ENCODE results near the gene USP47.

Gene USP47

GRCh38 chr11:11806074-11806473 is 35.7 kb upstream of the USP47 start:
- Histone ChIP-seq H3K4me2 (ENCODE audit: low read length) (no peak overlapping the region), H3K79me2 (no peaks in the 10 kb centered on the region), H2AFZ (no peak overlapping the region), H3K9me3 (ENCODE audit: control insufficient read depth, low read length) (no peaks in the 10 kb centered on the region), H3K36me3 (ENCODE audit: control insufficient read depth, insufficient read depth, low read length) (no peaks in the 10 kb centered on the region), H3K9ac (no peak overlapping the region), H3K4me1 (no peaks in the 10 kb centered on the region), H3K4me3 (ENCODE audit: low read depth, low read length) (no peak overlapping the region), H3K27me3 (ENCODE audit: control insufficient read depth, insufficient read depth, low read length) (no peaks in the 10 kb centered on the region), H3K27ac (no peak overlapping the region)
- TF ChIP-seq, protein P1, sequence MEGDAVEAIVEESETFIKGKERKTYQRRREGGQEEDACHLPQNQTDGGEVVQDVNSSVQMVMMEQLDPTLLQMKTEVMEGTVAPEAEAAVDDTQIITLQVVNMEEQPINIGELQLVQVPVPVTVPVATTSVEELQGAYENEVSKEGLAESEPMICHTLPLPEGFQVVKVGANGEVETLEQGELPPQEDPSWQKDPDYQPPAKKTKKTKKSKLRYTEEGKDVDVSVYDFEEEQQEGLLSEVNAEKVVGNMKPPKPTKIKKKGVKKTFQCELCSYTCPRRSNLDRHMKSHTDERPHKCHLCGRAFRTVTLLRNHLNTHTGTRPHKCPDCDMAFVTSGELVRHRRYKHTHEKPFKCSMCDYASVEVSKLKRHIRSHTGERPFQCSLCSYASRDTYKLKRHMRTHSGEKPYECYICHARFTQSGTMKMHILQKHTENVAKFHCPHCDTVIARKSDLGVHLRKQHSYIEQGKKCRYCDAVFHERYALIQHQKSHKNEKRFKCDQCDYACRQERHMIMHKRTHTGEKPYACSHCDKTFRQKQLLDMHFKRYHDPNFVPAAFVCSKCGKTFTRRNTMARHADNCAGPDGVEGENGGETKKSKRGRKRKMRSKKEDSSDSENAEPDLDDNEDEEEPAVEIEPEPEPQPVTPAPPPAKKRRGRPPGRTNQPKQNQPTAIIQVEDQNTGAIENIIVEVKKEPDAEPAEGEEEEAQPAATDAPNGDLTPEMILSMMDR (IDR thresholded peaks at IDR 0.05) = no peak

DNA sequence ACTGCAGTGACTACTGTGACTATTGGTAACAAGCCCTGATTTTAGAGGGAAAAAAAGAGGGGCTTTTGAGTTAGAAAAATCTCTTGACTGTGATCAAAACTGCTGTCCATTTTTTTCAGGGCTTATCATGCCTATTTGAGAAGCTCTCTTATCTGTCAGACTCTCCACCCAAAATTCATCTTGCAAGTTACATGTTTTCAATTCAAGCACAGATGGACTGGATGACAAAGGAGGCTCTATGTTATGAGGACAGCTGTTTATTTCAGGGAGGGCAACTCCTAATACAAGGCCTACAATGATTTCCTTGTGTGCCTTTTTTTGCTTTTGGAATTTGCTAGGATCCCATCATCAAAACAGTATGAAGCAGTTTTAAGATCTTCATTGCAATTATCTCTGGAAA is 35.2 kb upstream of the USP47 start:
- Histone ChIP-seq H3K36me3 (ENCODE audit: control insufficient read depth, insufficient read depth, low read length) (no peaks in the 10 kb centered on the region), H3K4me2 (ENCODE audit: low read length) (no peak overlapping the region), H3K4me3 (ENCODE audit: low read depth, low read length) (no peak overlapping the region), H3K27ac (no peak overlapping the region), H3K9ac (no peak overlapping the region), H2AFZ (no peak overlapping the region), H3K79me2 (no peaks in the 10 kb centered on the region), H3K4me1 (no peaks in the 10 kb centered on the region), H3K9me3 (ENCODE audit: control insufficient read depth, low read length) (no peaks in the 10 kb centered on the region), H3K27me3 (ENCODE audit: control insufficient read depth, insufficient read depth, low read length) (no peaks in the 10 kb centered on the region)
- TF ChIP-seq, protein P1 (IDR thresholded peaks at IDR 0.05) = no peak

- Histone ChIP-seq H3K9ac (no peak overlapping the region), H3K36me3 (ENCODE audit: control insufficient read depth, insufficient read depth, low read length) (no peaks in the 10 kb centered on the region), H3K4me1 (no peaks in the 10 kb centered on the region), H3K27ac (no peak overlapping the region), H3K79me2 (no peaks in the 10 kb centered on the region), H3K9me3 (ENCODE audit: control insufficient read depth, low read length) (no peaks in the 10 kb centered on the region), H3K4me3 (ENCODE audit: low read depth, low read length) (no peak overlapping the region), H3K4me2 (ENCODE audit: low read length) (no peak overlapping the region), H3K27me3 (ENCODE audit: control insufficient read depth, insufficient read depth, low read length) (no peaks in the 10 kb centered on the region), H2AFZ (no peak overlapping the region)
- TF ChIP-seq, protein P1 (IDR thresholded peaks at IDR 0.05) = no peak
Measured at GRCh38 chr11:11807811-11808782, 33.7 kb upstream of the USP47 start.

DNA sequence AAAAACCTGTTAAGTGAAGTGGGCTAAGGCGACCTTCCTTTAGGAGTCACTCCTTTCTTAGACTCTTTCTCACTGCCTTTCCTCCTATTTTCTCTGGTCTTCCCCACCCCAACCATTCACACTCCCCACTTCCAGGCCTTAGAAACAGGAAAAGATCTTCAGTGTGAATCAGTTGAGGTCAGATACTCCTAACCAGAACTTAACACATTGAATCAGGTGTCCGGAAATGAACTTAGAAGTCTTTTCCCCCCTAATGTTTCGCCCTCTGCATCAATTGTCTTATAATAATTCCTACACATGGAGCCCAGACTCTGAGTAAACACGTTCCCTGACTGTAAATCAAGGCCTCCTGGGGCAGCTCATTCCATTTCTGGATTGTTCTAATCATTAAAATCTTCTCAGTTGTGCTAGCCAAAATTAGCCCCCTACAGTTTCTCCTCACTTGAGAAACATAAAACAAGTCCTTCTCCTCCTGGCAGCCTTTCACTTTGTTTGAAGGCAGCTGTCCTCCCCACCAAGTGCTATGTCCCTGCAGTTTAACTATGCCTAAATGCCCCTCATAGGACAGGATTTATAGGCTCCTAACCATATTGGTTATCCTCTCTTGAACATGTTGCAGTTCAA is 32.7 kb upstream of the USP47 start:
- Histone ChIP-seq H3K4me2 (ENCODE audit: low read length) (no peak overlapping the region), H3K79me2 (no peaks in the 10 kb centered on the region), H2AFZ (no peak overlapping the region), H3K4me3 (ENCODE audit: low read depth, low read length) (no peak overlapping the region), H3K27me3 (ENCODE audit: control insufficient read depth, insufficient read depth, low read length) (no peaks in the 10 kb centered on the region), H3K9ac (no peak overlapping the region), H3K36me3 (ENCODE audit: control insufficient read depth, insufficient read depth, low read length) (no peaks in the 10 kb centered on the region), H3K27ac (no peak overlapping the region), H3K4me1 (no peaks in the 10 kb centered on the region), H3K9me3 (ENCODE audit: control insufficient read depth, low read length) (no peaks in the 10 kb centered on the region)
- TF ChIP-seq, protein P1 (IDR thresholded peaks at IDR 0.05) = no peak

Data from parathyroid adenoma (tissue), 2 donors.